Measurements from ENCODE around the gene SYCP2L. TPM values are rescaled to one million over a fixed set of nuclear protein-coding genes. Genes with fewer than 3 reads are reported as not detected.

The SYCP2L gene
- total and polyA plus RNA-seq, 9 of the 15 experiments (the other 6 are each of a cell fraction or from before 2014, with no cell fraction given), result 12.4 to 46.9 (median 22.0) TPM

DNA sequence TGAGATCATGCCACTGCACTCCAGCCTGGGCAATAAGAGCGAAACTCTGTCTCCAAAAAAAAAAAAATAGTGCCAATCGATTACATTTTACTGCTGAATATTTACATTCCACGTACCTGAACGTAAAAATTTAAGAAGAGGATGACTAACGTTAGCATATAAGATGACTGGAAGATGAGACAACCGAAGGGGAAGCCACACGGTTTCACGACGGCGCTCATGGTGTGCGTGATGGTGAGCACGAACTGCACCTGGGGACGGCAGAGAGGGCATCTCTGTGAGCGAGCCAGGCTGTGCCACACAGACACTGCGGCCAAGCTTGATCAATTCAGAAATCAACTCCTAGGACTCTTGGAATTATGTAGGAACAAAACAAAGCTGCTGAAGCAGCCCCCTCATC is 102.7 kb downstream of the SYCP2L start:
- DNase-seq (ENCODE audit: extremely low read depth in 1 of 4, low spot score in 3 of 4) (no peak), ATAC-seq (no peak), FAIRE-seq (no peak)
- Histone ChIP-seq H3K27ac (ENCODE audit: extremely low read depth, low read depth, low read length) (no peak overlapping the region), H3K9me1 (ENCODE audit: control insufficient read depth, insufficient read depth, low read length) (no peaks in the 10 kb centered on the region), H3K79me2 (ENCODE audit: control insufficient read depth, insufficient read depth, low read length) (no peaks in the 10 kb centered on the region), H3K9me3 (replicated peaks; ENCODE audit: control insufficient read depth, insufficient read depth, low read depth, low read length) (no peaks in the 10 kb centered on the region), H3K9ac (ENCODE audit: insufficient read depth in 1 of 2, low read depth in 2 of 2, low read length in 2 of 2) (no peak overlapping the region), H3K27me3 (ENCODE audit: control insufficient read depth in 2 of 2, insufficient read depth in 2 of 2, low read length in 2 of 2) (no peaks in the 10 kb centered on the region), H3K36me3 (ENCODE audit: control insufficient read depth, insufficient read depth, low read length) (no peaks in the 10 kb centered on the region), H2AFZ (ENCODE audit: low read depth, low read length) (no peak overlapping the region), H3K4me2 (ENCODE audit: insufficient read depth, low read length) (no peak overlapping the region), H3K4me3 (no peak overlapping the region), H4K20me1 (replicated peaks; ENCODE audit: control insufficient read depth, insufficient read depth, low read length) (no peaks in the 10 kb centered on the region), H3K4me1 (replicated peaks in 1 of 2; ENCODE audit: control insufficient read depth in 2 of 2, insufficient read depth in 2 of 2, low read length in 2 of 2) (peaks cover 0 to 2% of the 10 kb centered on the region in 2 experiments; a peak in 3 of 5 replicates)
- in situ Hi-C loops (cut with MboI) (no loop called here), intact Hi-C loops (cut with micrococcal nuclease) (no loop called here)
- CTCF ChIA-PET (ENCODE audit: low intra/inter-chr PET ratio), result no interaction called here
- TF ChIP-seq ETV1 (tag; conservative IDR thresholded peaks at IDR 0.05; ENCODE audit: low read depth) (no peak), POLR2G (IDR thresholded peaks at IDR 0.05; ENCODE audit: low read depth, low read length) (no peak), DNMT1 (IDR thresholded peaks at IDR 0.05) (no peak), ZNF239 (CRISPR knock-in tag; IDR thresholded peaks at IDR 0.05) (no peak), FOXA1 (IDR thresholded peaks at IDR 0.05; ENCODE audit: borderline replicate concordance) (no peak), FOS (IDR thresholded peaks at IDR 0.05; ENCODE audit: extremely low read depth, insufficient read length) (no peak), NCOR1 (IDR thresholded peaks at IDR 0.05) (no peak), ETS2 (tag; IDR thresholded peaks at IDR 0.05; ENCODE audit: borderline replicate concordance, poor library complexity, severe bottlenecking) (no peak), ZNF57 (CRISPR knock-in tag; IDR thresholded peaks at IDR 0.05) (no peak), SIN3A (IDR thresholded peaks at IDR 0.05; ENCODE audit: borderline replicate concordance in 2 of 2, control insufficient read depth in 1 of 2, low read depth in 2 of 2, low read length in 2 of 2) (no peak), SP2 (IDR thresholded peaks at IDR 0.05; ENCODE audit: extremely low read depth, low read depth, low read length, poor library complexity, severe bottlenecking) (no peak), ZZZ3 (IDR thresholded peaks at IDR 0.05) (no peak), ZNF785 (CRISPR knock-in tag; IDR thresholded peaks at IDR 0.05) (no peak), ZNF197 (CRISPR knock-in tag; IDR thresholded peaks at IDR 0.05; ENCODE audit: low read depth) (no peak), ZNF707 (CRISPR knock-in tag; conservative IDR thresholded peaks at IDR 0.05) (no peak), PTRF (tag; IDR thresholded peaks at IDR 0.05) (no peak), TEAD2 (tag; IDR thresholded peaks at IDR 0.05) (no peak)
- TF ChIP-seq, protein P1, sequence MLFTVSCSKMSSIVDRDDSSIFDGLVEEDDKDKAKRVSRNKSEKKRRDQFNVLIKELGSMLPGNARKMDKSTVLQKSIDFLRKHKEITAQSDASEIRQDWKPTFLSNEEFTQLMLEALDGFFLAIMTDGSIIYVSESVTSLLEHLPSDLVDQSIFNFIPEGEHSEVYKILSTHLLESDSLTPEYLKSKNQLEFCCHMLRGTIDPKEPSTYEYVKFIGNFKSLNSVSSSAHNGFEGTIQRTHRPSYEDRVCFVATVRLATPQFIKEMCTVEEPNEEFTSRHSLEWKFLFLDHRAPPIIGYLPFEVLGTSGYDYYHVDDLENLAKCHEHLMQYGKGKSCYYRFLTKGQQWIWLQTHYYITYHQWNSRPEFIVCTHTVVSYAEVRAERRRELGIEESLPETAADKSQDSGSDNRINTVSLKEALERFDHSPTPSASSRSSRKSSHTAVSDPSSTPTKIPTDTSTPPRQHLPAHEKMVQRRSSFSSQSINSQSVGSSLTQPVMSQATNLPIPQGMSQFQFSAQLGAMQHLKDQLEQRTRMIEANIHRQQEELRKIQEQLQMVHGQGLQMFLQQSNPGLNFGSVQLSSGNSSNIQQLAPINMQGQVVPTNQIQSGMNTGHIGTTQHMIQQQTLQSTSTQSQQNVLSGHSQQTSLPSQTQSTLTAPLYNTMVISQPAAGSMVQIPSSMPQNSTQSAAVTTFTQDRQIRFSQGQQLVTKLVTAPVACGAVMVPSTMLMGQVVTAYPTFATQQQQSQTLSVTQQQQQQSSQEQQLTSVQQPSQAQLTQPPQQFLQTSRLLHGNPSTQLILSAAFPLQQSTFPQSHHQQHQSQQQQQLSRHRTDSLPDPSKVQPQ (CRISPR knock-in tag; IDR thresholded peaks at IDR 0.05; ENCODE audit: borderline replicate concordance), result no peak
- TF ChIP-seq, protein P2, sequence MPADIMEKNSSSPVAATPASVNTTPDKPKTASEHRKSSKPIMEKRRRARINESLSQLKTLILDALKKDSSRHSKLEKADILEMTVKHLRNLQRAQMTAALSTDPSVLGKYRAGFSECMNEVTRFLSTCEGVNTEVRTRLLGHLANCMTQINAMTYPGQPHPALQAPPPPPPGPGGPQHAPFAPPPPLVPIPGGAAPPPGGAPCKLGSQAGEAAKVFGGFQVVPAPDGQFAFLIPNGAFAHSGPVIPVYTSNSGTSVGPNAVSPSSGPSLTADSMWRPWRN (IDR thresholded peaks at IDR 0.05; ENCODE audit: low read depth), result no peak
- TF ChIP-seq, protein P3, sequence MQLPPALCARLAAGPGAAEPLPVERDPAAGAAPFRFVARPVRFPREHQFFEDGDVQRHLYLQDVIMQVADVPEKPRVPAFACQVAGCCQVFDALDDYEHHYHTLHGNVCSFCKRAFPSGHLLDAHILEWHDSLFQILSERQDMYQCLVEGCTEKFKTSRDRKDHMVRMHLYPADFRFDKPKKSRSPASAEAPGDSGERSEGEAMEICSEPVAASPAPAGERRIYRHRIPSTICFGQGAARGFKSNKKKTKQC (CRISPR knock-in tag; IDR thresholded peaks at IDR 0.05), result no peak
- POLR2A ChIA-PET, result interaction anchor here (1.2 kb wide), 1 partner anchor 10 kb away, joined by 3 read pairs; no protein-coding TSS in a partner anchor
- 83% methylated on average over 15 of the region's 15 CpGs for WGBS (ENCODE audit: insufficient coverage, low coverage, missing lambda C conversion rate)
- no TSS peak for BruUV-seq (replicated peaks)
